ENCODE results near the gene IRAK4. TPM values are rescaled to one million over a fixed set of nuclear protein-coding genes. Genes with fewer than 3 reads are reported as not detected.

Gene IRAK4
- polyA plus RNA-seq, 1 donor (not counting 4 experiments of a cell fraction or from before 2014, with no cell fraction given): 13.9 TPM

DNA sequence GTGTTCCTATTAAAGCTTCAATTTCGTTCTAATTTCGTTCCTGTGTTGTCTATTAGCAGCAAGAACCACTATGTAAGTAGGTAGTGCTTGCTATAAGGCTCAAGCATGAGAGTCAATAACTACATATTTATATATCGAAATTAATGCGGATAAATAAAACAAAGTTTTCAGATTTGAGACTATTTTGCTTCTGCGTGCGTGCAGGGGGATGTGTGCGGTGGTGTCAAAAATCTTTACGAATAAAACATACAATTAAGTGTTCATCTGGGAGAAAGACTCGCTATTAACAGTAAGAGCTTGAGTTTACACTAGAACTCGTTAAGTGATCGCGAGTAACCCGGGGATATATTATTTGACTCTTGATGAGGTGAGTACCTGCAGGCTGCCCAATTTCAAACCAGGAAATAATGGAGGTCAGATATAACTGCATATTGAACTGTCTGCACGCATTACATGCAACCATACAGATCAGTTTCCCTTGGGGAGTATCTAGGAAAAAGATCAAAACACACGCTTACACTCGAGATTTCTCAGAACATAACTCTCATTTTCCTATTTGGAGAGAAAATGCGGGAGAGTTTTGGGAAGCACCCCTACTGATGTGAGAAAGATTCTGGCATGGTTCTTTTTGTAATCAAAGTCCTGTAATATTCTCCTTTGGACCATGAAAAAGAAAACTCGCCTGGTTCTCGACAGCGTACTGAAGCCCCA, 46.6 kb downstream of the IRAK4 start:
- TF ChIP-seq, protein P1, sequence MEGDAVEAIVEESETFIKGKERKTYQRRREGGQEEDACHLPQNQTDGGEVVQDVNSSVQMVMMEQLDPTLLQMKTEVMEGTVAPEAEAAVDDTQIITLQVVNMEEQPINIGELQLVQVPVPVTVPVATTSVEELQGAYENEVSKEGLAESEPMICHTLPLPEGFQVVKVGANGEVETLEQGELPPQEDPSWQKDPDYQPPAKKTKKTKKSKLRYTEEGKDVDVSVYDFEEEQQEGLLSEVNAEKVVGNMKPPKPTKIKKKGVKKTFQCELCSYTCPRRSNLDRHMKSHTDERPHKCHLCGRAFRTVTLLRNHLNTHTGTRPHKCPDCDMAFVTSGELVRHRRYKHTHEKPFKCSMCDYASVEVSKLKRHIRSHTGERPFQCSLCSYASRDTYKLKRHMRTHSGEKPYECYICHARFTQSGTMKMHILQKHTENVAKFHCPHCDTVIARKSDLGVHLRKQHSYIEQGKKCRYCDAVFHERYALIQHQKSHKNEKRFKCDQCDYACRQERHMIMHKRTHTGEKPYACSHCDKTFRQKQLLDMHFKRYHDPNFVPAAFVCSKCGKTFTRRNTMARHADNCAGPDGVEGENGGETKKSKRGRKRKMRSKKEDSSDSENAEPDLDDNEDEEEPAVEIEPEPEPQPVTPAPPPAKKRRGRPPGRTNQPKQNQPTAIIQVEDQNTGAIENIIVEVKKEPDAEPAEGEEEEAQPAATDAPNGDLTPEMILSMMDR (optimal IDR thresholded peaks at IDR 0.05 in 1 of 3, IDR thresholded peaks at IDR 0.05 in 1 of 3, conservative IDR thresholded peaks at IDR 0.05 in 1 of 3; ENCODE audit: extremely low read depth in 1 of 3, insufficient read depth in 2 of 3, low read length in 3 of 3): no peak
- no peak for TF ChIP-seq EZH2 (IDR thresholded peaks at IDR 0.05; ENCODE audit: low read length)
- Histone ChIP-seq H3K9me1 (ENCODE audit: control insufficient read depth, extremely low read depth, insufficient read depth, low read length) (no peaks in the 10 kb centered on the region), H2AFZ (ENCODE audit: control insufficient read depth, low read length) (peak overlapping the region; percentile 89), H3K4me1 (ENCODE audit: control insufficient read depth, extremely low read depth, insufficient read depth, low read length) (peaks cover 18% of the 10 kb centered on the region), H3K9ac (ENCODE audit: control insufficient read depth, extremely low read depth, insufficient read depth, low read length) (peak overlapping the region; percentile 96), H4K20me1 (ENCODE audit: control insufficient read depth, extremely low read depth, insufficient read depth, low read length) (peaks cover 5% of the 10 kb centered on the region), H3K9me3 (ENCODE audit: control insufficient read depth, low read depth, low read length) (no peaks in the 10 kb centered on the region), H3K27me3 (ENCODE audit: control insufficient read depth, extremely low read depth, insufficient read depth, low read length) (no peaks in the 10 kb centered on the region), H3K27ac (ENCODE audit: control insufficient read depth, insufficient read depth, low read length) (peak overlapping the region; percentile 93), H3K4me3 (ENCODE audit: control insufficient read depth in 2 of 3, extremely low read depth in 1 of 3, insufficient read depth in 2 of 3, low read depth in 1 of 3, low read length in 3 of 3) (peak overlapping the region; percentile 99 to 100 (median 99)), H3K4me2 (ENCODE audit: control insufficient read depth, extremely low read depth, insufficient read depth, low read depth, low read length) (peak overlapping the region; percentile 92), H3K36me3 (ENCODE audit: control insufficient read depth in 2 of 2, extremely low read depth in 1 of 2, insufficient read depth in 2 of 2, low read length in 2 of 2) (peaks cover 5 to 6% of the 10 kb centered on the region in 2 experiments), H3K79me2 (ENCODE audit: control insufficient read depth, insufficient read depth, low read length) (peaks cover 33% of the 10 kb centered on the region)
- DNase-seq (ENCODE audit: low read depth, low spot score) (no peak), FAIRE-seq (peak; percentile 70)
- dilution Hi-C loops (cut with MboI; ENCODE audit: extremely low pct_ligation_motif_present, low sequenced_read_pairs): no loop called here

DNA sequence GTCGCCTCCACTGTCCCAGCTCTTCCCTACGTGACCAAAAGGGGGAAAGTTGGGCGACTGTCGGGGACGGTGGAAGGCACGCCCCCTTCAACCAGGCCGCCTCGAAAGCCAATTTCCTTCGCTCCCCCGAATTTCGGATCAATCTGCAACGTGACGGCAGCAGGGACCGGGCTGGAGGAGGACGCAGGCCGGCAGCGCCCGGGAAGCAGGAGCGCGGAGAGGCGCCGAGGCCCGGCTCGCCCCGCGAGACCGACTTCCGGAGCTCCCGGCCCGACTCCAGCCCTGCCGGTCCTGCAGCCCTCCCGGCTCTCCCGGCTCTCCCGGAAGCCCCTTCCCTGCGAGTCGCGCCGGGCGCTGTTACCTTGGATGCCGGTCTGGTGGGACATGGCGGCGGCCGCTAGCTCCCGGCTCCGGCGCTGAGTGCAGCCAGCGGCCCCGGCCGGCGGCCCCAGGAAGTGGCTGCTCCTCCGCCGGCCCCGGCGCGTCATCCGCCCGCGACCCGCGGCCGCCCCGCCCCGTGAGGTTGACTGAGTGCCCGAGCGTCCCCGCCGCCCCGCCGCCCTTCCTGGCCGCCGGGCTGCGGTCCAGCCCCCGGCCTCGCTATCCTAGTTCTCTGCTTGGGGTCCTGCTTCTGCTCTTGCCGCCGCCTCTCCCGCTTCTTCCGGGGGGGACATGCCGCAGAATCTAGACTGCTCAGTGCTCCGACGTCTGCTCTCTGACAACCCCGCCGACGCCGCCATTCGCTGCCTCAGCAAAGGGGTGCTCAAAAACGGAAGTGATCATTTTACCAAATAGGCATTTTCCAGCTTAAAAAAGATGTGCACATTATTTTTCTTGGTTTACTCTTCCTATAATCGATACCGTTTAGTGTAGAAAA, 47.3 kb downstream of the IRAK4 start, which contains the start of gene TWF1:
TWF1 (minus strand) TSS at position 458 of the 877 bp plus-strand sequence; CDS start at position 386, 72 bp downstream.
- Histone ChIP-seq H3K79me2 (ENCODE audit: control insufficient read depth, insufficient read depth, low read length) (peaks cover 33% of the 10 kb centered on the region), H3K4me1 (ENCODE audit: control insufficient read depth, extremely low read depth, insufficient read depth, low read length) (peaks cover 18% of the 10 kb centered on the region), H3K4me2 (ENCODE audit: control insufficient read depth, extremely low read depth, insufficient read depth, low read depth, low read length) (peak within 1 kb of the TSS; percentile 92), H3K36me3 (ENCODE audit: control insufficient read depth in 2 of 2, extremely low read depth in 1 of 2, insufficient read depth in 2 of 2, low read length in 2 of 2) (peaks cover 2 to 6% of the 10 kb centered on the region in 2 experiments), H3K27me3 (ENCODE audit: control insufficient read depth, extremely low read depth, insufficient read depth, low read length) (no peaks in the 10 kb centered on the region), H3K9me1 (ENCODE audit: control insufficient read depth, extremely low read depth, insufficient read depth, low read length) (no peaks in the 10 kb centered on the region), H4K20me1 (ENCODE audit: control insufficient read depth, extremely low read depth, insufficient read depth, low read length) (peaks cover 5% of the 10 kb centered on the region), H3K4me3 (ENCODE audit: control insufficient read depth in 2 of 3, extremely low read depth in 1 of 3, insufficient read depth in 2 of 3, low read depth in 1 of 3, low read length in 3 of 3) (peak within 1 kb of the TSS; percentile 99 to 100 (median 99)), H3K9me3 (ENCODE audit: control insufficient read depth, low read depth, low read length) (no peaks in the 10 kb centered on the region), H3K9ac (ENCODE audit: control insufficient read depth, extremely low read depth, insufficient read depth, low read length) (peak within 1 kb of the TSS; percentile 96), H3K27ac (ENCODE audit: control insufficient read depth, insufficient read depth, low read length) (peak within 1 kb of the TSS; percentile 93), H2AFZ (ENCODE audit: control insufficient read depth, low read length) (peak within 1 kb of the TSS; percentile 91)
- DNase-seq (ENCODE audit: low read depth, low spot score) (no peak), FAIRE-seq (peak; percentile 60)
- dilution Hi-C loops (cut with MboI; ENCODE audit: extremely low pct_ligation_motif_present, low sequenced_read_pairs): no loop called here
- TF ChIP-seq, protein P1 (optimal IDR thresholded peaks at IDR 0.05 in 1 of 3, IDR thresholded peaks at IDR 0.05 in 1 of 3, conservative IDR thresholded peaks at IDR 0.05 in 1 of 3; ENCODE audit: extremely low read depth in 1 of 3, insufficient read depth in 2 of 3, low read length in 3 of 3): peak; percentile 15 to 34 (median 31)
- no peak for TF ChIP-seq EZH2 (IDR thresholded peaks at IDR 0.05; ENCODE audit: low read length)
